NCI-H1417 (cell line): Measurements from ENCODE around the gene IL1RAP.
"Not testable (repeated sequence)": the region's sequence is repeated elsewhere in the genome, so short reads cannot be mapped to it uniquely, and the experiment has no call there.

Source experiments
- DNase-seq, 3 experiments: peaks; one replicate each; lab custom pipeline; 2025; lab: John Stamatoyannopoulos, UW

The IL1RAP gene

GRCh38 chr3:190666821-190667220 is 152.9 kb downstream of the IL1RAP start:
- no peak for DNase-seq

DNA sequence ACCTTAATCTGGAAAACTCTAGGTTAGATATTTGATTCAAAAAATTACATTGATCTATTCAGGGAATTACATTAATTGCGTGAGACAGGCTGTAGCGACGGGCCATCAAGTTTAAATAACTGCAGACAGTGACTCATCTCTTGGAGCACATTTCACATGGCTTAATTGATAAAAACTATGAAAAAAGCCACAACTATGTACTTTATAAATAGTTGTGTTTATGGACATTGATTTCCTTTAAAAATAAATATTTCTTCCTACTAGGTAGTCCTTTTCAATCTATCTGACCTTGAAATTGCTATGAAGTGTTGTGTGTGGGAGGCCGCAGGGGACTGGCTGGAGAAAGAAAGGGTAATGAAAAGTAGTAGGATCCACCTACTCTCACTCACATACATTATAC is 157.8 kb downstream of the IL1RAP start:
- DNase-seq = no peak

DNA sequence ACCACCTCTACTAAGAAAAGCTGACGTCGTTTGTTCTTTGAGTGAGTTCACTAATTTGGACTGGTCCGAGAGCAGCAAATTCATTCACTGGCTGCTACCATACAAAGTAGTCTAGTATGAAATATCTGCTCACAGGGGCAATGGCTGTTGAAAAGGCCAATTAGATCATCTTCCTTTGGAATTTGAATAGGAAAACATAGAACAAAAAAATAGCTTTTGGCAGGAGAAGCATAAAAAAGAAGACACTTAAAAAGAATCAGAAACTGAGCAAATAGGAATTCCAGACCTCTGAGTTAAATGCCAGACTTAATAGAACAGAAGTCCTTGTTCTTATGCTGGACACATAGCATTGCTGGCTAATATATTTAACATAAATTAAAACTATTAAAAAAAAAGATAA is 159.3 kb downstream of the IL1RAP start:
- no peak for DNase-seq

GRCh38 chr3:190676481-190676880 is 162.6 kb downstream of the IL1RAP start:
- no peak for DNase-seq

- DNase-seq = no peak
These were observed 163.1 kb downstream of the IL1RAP start for GRCh38 chr3:190677001-190677400.

DNA sequence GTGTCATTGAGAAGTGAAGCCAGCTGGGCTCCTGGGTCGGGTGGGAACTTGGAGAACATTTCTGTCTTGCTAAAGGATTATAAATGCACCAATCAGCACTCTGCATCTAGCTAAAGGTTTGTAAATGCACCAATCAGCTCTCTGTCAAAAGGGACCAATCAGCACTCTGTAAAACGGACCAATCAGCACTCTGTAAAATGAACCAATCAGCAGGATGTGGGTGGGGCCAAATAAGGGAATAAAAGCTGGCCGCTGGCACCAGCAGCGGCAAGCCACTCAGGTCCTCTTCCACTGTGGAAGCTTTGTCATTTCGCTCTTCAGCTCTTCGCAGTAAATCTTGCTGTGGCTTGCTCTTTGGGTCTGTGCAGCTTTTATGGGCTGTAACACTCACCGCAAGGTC is 164.0 kb downstream of the IL1RAP start:
- DNase-seq = not testable (repeated sequence)

DNA sequence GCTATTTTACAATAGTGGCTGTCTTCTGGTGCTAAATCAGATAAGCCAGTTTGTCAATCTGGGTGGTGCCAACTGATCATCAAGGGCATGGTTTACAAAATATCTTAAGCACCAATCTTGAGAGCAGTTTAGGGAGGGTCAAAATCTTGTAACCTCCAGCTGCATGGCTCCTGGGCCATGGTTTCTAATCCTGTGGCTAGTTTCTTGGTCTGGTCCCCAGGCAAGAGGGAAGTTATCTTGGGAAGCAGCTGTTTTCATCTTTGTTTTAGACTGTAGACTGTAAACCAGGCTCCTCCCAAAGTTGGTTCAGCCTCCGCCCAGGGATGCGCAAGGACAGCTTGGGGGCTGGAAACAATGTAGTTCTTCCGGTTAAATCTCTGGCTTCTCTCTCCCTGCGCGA is 166.8 kb downstream of the IL1RAP start:
- DNase-seq = no peak

- DNase-seq = no peak
These were observed 170.9 kb downstream of the IL1RAP start for GRCh38 chr3:190684776-190685175.

DNA sequence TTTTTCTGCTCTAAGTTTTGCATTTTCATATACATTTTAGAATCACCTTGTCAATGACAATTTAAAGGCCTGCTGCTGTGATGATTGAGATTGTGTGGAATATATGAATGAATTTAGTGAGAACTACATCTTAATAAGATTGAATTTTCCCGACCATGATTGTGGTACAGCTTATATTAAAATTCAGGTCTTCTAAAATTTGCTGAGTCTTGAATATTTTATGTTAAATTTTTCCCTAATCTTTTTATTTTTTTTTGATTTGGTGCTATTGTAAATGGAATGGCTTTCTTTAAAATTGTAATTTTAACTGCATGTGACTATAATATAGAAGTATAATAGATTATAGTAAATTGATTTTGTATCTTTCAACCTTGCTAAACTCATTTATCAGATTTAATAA is 172.1 kb downstream of the IL1RAP start:
- DNase-seq = no peak

- DNase-seq = no peak
These were observed 176.4 kb downstream of the IL1RAP start for GRCh38 chr3:190690246-190690645.

DNA sequence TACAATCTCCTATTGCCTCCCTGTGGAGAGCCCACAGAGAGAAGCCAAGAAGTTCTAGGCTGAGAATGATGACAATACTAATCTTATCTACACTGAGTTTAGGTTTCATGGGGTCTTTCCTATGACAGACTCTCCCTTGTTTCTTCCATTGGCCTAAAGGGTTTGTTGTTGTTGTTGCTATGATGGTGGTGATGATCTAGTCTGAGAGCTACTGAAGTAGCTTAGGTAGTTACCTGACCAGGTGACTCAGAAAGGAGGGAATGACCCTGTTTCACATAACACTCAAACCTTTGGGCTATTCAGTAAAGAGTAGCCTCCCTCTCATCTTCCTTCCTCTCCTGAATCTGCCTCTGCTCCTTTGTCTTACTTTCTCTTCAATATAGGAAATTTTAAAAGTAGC is 178.4 kb downstream of the IL1RAP start:
- DNase-seq = no peak

GRCh38 chr3:190694335-190695001 is 180.6 kb downstream of the IL1RAP start:
- DNase-seq = peak in 1 of 3 experiments; percentile 23

DNA sequence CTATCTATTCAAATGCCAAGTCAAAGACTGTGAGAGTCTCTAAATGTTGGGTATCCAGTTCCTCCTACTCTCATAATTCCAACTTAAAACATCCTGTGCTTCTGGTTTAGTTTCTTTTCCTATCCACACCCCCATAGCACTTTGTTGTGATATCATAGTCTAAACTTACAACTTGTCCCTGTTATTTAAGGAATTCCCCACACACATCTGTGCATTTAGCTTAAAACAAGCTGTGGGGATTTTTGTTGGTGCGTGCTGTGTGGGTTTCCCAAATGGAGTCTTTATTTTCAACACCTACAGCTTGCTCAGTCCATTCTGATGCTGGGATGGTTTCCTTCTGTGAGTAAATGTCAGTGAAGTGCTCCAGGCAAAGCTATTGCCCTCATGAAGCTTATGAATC is 181.3 kb downstream of the IL1RAP start:
- DNase-seq = no peak

GRCh38 chr3:190695994-190696393 is 182.1 kb downstream of the IL1RAP start:
- no peak for DNase-seq

GRCh38 chr3:190696777-190697501 is 183.1 kb downstream of the IL1RAP start:
- peak in 2 of 3 experiments; percentile 14 to 51 for DNase-seq

GRCh38 chr3:190697502-190697830 is 183.6 kb downstream of the IL1RAP start:
- DNase-seq = no peak

DNA sequence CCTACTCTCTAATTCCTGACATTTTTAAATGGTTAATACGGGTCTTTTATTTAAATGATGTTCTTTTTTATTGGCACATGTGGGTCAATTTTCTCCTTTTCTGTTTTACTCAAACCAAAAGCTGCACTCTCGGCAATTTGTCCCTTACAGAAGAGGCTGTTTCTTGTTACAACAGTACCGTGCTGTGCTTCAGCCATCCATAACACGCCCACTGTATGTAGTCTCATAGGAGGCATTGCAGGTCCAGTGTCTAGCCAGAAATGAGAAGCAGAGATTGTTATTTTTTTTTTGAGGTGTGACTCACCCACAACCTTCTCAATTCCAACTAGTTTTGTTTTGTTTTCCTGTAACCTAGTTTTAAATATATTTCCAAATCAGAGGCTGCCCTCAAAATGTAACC is 184.0 kb downstream of the IL1RAP start:
- DNase-seq = no peak

GRCh38 chr3:190699776-190700175 is 185.9 kb downstream of the IL1RAP start:
- no peak for DNase-seq

DNA sequence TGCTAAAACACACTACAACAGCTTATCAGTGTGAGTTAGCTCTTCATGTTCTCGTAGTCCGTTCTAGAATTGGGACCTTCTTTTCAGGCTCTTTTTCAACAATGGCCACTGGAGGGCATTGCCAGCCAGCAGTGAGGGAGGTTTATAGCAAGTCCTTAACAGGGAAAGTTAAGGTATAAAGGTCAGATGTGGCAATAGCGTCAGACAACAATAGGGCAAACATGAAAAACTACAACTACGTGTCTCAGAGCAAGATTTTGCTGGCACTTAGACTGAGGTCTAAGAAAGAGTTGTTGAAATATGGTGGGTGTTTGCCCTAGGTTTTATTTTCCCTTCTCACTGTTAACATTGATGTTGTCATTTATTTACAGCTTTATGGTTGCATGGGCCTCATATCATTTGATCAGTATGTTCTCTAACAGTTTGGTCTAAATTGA is 187.2 kb downstream of the IL1RAP start:
- peak; percentile 49 to 82 (median 51) for DNase-seq

- DNase-seq = no peak
These were observed 192.7 kb downstream of the IL1RAP start for GRCh38 chr3:190706582-190706981.
